Uterus (tissue), 2 donors: ENCODE results near the gene MUC2.

Experiments
- CTCF ChIP-seq, 4 experiments: fragments of 200-600 bp in 2 of 4; fragments of 450-650 bp in 2 of 4; sonication (generic) in 2 of 4; IDR thresholded peaks; one replicate each; pipeline ENCODE4 v1.5.1; 2016 to 2019; ENCODE audit warnings: antibody characterized with exemption in 4 of 4, mild to moderate bottlenecking in 2 of 4, moderate library complexity in 1 of 4
- POLR2A ChIP-seq, 2 donors: fragments of 450-650 bp; IDR thresholded peaks; one replicate each; pipeline ENCODE4 v1.6.1; 2016; ENCODE audit warnings: antibody characterized with exemption in 2 of 2, mild to moderate bottlenecking in 1 of 2, moderate library complexity in 1 of 2

GRCh38 chr11:1069740-1070139 is 4.9 kb upstream of the MUC2 start:
- no peak for TF ChIP-seq POLR2A (IDR thresholded peaks at IDR 0.05)
- no peak for TF ChIP-seq CTCF (IDR thresholded peaks at IDR 0.05)
